GM18511 (cell line): ENCODE measurements around the gene MINDY2.
A peak's percentile ranks its signal among the peaks of the same experiment; 100 is the strongest.
"Not testable (repeated sequence)": the region's sequence is repeated elsewhere in the genome, so short reads cannot be mapped to it uniquely, and the experiment has no call there.

Experiments
- ATAC-seq: cut with Tn5 transposase; IDR thresholded peaks from one replicate; pipeline ENCODE4 v1.9.1; 2021; ENCODE audit warnings: mild to moderate bottlenecking, moderate library complexity; ENCODE audit not compliant: unreplicated experiment

The MINDY2 gene

DNA sequence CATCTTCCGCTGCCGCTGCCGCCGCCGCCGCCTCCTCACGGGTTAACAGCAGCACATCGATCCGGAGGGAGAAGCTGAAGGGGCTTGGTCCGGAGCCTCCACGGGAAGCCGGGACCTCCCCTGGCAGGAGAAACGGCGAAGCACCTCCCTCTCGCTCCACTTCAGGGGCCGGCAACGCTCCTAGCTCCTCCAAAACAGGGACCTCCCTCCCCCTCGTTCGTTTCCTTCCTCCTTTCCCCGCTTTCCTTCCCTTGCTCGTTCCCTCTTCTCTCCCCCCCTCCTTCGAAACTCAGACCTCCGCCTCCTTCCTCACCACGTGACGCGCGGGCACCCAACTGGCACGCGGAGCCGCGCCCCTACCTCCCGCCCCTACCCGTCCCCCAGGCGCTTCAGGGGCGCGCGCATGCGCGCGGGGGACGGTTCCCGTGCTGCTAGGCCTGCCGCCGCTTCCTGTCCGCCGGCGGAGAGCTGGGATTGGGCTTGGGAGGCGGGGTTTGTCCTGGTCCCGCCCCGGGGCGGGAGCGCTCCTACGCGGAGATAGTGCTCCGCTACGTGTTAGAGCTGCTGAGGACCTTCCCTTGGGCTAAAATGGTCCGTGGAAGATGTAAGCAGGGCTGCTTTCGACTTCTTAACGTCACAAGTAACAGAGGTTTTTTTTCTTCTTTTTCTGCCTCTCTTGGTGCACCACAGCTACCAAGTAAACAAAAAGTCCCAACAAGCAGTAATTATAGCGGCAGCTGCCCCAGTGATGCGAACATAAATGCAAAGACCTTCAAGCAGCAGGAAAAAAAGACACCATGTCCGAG lies 21.4 kb upstream of the MINDY2 start, which contains the start of gene ADAM10:
TSS of gene ADAM10 (minus strand) at position 176 of the 806 bp plus-strand sequence. CDS start at position 3, 173 bp downstream.
- ATAC-seq: peak; percentile 80

GRCh38 chr15:58752716-58753115 lies 18.4 kb upstream of the MINDY2 start:
- no peak for ATAC-seq

- no peak for ATAC-seq
These were observed 15.8 kb upstream of the MINDY2 start for GRCh38 chr15:58755350-58755749.

DNA sequence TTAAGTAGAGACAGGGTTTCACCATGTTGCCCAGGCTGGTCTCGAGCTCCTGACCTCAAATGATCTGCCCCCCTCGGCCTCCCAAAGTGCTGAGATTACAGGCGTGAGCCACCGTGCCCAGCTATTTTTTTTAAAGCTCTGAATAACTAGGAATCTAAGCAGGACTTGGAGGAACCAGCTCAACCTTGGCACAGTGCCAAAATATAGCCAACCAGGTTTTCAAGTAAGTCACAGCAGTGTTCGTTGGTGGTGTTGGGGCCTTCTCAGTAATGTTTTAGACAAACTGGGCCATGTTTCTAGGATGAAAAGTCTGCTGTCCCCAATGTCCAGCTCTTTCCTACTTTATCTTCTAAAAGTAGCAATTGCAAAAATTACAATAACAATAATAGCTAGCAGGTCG lies 15.1 kb upstream of the MINDY2 start:
- ATAC-seq: no peak

- no peak for ATAC-seq
These were observed 13.0 kb upstream of the MINDY2 start for GRCh38 chr15:58758141-58758540.

GRCh38 chr15:58760385-58761009 lies 10.6 kb upstream of the MINDY2 start:
- no peak for ATAC-seq

DNA sequence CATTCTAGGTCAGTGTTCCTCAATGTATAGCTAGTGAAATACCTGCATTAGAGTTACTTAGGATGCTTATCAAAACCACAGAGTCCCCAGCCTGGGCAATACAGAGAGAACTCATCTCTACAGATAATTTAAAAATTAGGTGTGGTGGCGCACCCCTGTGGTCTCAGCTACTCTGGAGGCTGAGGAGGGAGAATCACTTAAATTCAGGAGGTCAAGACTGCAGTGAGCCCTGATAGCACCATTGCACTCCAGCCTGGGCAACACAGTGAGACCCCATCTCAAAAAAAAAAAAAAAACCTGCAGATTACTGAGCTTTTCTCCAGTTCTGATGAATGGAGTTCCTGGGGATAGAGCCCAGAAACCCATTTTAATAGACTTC lies 10.1 kb upstream of the MINDY2 start:
- ATAC-seq: no peak

DNA sequence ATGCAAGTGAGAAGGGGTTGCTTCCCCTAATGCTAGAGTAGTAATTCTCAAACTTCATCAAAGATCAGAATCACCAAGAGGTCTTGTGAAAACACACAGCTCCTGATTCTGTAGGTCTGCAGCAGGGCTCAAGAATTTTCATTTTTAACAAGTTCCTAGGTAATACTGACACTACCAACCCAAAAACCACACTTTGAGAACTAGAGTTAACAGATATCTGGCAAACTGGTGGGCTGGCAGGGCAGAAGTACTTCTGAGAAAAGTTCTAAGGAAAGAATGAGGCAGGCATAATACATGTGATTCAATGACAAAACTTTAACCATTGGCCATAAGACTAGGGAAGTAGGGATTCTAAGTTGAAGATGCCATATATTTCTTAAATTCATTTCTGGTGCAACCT lies 8.8 kb upstream of the MINDY2 start:
- ATAC-seq: no peak

- no peak for ATAC-seq
These were observed 8.4 kb upstream of the MINDY2 start for GRCh38 chr15:58762731-58763130.

DNA sequence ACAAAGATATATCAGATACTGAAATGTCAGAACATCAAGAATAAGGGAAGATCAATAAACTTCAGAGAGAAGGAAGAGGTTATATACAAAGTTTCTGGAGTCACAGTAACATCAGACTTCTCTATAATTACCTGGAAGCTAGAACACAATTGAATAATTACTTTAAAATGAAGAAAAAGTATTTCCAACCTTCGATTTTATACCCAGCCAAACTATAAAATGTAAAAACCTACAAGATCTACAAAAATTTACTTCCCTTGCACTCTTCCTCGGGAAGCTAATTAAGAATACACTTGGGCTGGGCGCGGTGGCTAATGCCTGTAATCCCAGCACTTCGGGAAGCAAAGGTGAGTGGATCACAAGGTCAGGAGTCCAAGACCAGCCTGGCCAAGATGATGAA lies 6.6 kb upstream of the MINDY2 start:
- no peak for ATAC-seq

DNA sequence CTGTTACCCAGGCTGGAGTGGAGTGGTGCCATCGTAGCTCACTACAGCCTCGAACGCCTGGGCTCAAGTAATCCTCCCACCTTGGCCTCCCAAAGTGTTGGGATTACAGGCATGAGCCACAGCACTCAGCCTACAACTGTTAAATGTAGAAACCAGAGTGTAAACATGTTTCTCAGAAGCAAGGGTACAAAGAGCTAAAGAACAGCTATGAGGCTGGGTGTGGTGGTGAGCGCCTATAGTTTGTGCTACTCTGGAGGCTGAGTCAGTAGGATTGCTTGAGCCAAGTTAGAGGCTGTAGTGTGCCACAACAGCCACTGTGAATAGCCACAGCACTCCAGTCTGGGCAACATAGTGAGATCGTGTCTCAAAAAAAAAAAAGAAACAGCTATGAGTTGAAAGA lies 4.8 kb upstream of the MINDY2 start:
- ATAC-seq: no peak

DNA sequence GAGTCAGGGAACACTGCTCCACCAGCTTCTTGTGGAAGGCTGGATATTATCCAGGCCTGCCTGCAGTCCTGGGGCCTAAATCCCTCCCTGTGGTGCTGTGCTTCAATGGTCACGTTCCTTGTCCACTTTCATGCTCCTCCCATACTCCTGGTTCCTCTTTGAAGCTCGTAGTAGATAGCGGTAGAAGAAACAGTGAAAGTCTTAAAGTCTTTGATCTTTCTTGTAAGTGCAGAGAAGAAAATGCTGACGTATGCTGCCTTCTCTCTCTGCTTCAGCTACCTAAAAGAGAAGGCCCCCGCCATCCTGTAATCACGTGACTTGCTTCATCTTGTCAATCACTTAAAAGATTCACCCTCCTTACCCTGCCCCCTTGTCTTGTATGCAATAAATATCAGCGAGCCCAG lies 2.5 kb upstream of the MINDY2 start:
- ATAC-seq: not testable (repeated sequence)

DNA sequence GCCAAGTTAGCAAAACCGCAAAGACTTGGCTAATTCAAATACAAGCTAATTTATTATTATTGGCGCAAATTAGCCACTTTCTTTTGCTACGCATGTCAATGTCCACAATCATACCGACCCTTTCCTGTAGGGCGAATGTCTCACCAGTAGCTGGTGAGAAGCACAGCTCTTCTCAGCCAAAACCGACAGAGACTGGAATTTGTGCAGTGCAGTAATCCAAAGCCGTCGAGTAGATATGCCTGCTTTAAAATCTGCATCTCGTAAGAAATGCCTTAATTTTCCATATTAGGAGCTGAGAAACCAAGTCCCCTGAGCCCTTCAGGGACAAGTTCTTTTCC lies 614 bp upstream of the MINDY2 start:
- ATAC-seq: peak; percentile 46

GRCh38 chr15:58771621-58772250 lies 634 bp downstream of the MINDY2 start:
- peak; percentile 23 for ATAC-seq

DNA sequence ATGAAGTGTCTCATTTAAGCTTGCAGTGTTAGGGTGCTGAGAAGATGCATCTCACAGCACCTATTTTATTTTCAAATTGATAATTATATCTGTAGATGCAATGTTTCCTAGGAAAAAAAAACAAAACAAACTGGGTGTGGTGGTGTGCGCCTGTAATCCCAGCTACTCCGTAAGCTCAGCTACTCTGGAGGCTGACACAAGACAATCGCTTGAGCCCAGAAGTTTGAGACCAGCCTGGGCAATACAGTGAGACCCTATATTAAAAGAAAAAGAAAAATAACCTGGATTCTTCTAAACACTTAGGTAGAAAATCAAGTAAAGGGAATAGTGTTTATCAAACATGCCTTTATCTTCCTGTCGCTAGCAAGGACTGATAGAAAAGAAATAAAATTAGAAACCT lies 1.9 kb downstream of the MINDY2 start:
- no peak for ATAC-seq

- no peak for ATAC-seq
These were observed 4.3 kb downstream of the MINDY2 start for GRCh38 chr15:58775402-58775801.

GRCh38 chr15:58777107-58777506 lies 6.0 kb downstream of the MINDY2 start:
- peak; percentile 71 for ATAC-seq

GRCh38 chr15:58779554-58779953 lies 8.5 kb downstream of the MINDY2 start:
- ATAC-seq: no peak

DNA sequence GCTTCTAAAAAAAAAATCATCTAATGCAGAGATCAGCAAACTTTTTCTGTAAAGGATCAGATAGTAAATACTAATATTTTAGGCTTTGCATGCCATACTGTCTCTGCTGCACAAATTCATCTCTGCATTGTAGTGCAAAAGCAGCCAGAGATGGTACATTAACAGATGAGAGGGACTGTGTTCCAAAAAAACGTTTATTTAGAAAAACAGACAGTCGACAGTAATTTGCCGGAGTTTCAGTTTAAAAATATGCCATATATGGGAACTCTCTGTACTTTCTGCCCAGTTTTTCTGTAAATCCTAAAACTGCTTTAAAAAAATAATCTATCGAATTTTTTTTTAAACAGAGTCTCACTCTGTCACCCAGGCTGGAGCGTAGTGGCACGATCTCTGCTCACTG lies 14.3 kb downstream of the MINDY2 start:
- ATAC-seq: no peak

GRCh38 chr15:58788056-58788710 lies 17.1 kb downstream of the MINDY2 start:
- no peak for ATAC-seq

GRCh38 chr15:58793862-58794261 lies 22.8 kb downstream of the MINDY2 start:
- ATAC-seq: no peak

DNA sequence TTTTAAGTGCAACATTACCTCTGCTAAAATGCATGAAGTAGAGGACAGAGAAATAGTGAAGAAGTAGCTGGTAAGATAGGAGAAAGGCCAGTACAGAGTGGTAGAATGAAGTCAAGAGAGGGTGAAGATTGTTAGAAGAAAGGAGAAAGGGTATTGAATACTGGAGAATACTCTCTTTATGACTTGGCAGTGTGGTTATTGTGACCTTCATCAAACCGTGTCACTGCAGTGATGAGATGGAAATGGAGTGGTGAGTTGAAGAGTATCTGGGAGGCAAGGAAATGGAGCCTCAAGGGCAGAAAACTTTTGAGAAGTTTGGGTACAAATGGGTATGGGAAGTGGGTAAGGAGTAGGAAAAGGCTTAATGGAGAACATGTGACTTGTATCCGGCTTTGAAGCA lies 24.7 kb downstream of the MINDY2 start:
- no peak for ATAC-seq
